HepG2 (cell line): ENCODE results near the gene AP3D1. TPM values are rescaled to one million over a fixed set of nuclear protein-coding genes. Genes with fewer than 3 reads are reported as not detected.

Experiments
- ATAC-seq: fragments of 200-7000 bp; cut with Tn5 transposase; 3 replicates; pipeline ENCODE4 v1.9.1; 2020; ENCODE audit warnings: mild to moderate bottlenecking, moderate library complexity
- BruUV-seq: library from RNA; stranded (reverse); fragments of 400-500 nt; replicated peaks from 2 replicates; lab custom pipeline; 2021; lab: Mats Ljungman, UMichigan
- CTCF ChIA-PET: fragments of 300-600 bp; formaldehyde crosslinking; extraction: SDS; loops from one replicate; lab custom pipeline; 2021; ENCODE audit warnings: low total read pairs, inconsistent platforms, low intra/inter-chr PET ratio; lab: Yijun Ruan, JAX
- POLR2A ChIA-PET: fragments of 350-600 bp; sonication (Branson Sonifier 250); formaldehyde crosslinking; loops from one replicate; lab custom pipeline; 2020; ENCODE audit warnings: antibody characterized with exemption, inconsistent platforms; lab: Yijun Ruan, JAX
- DNase-seq: peaks from one replicate; pipeline ENCODE4 v3.0.0-alpha.2; 2015; ENCODE audit warnings: low spot score
- FAIRE-seq: peaks from 3 replicates; lab custom pipeline; 2011; peaks lifted over from hg19 to GRCh38; lab: Jason Lieb, UNC
- H2AFZ ChIP-seq: one replicate; pipeline ENCODE4 v1.6.1; 2011; ENCODE audit warnings: low read length, inconsistent platforms
- H3K27ac ChIP-seq: fragments of 300-600 bp; 3 replicates; pipeline ENCODE4 v1.8.0; 2011; ENCODE audit warnings: mixed run types, mild to moderate bottlenecking, mixed read lengths, low read length, inconsistent platforms; ENCODE audit not compliant: insufficient read depth; ENCODE audit errors: extremely low read length
- H3K27me3 ChIP-seq, 2 experiments: fragments of 200-600 bp in 1 of 2; 2 replicates in 1 of 2; 3 replicates in 1 of 2; pipeline versions ENCODE4 v1.6.0 to v1.8.0; 2011; ENCODE audit warnings: low read length in 2 of 2, mild to moderate bottlenecking in 2 of 2, moderate library complexity in 2 of 2, inconsistent platforms in 1 of 2; ENCODE audit not compliant: insufficient read depth in 2 of 2, control insufficient read depth in 1 of 2
- H3K36me3 ChIP-seq, 2 experiments: fragments of 200-600 bp in 1 of 2; replicated peaks in 1 of 2; 2 replicates in 1 of 2; 3 replicates in 1 of 2; pipeline versions ENCODE4 v1.5.1 to v1.8.0; 2011; ENCODE audit warnings: low read length in 2 of 2, inconsistent platforms in 1 of 2; ENCODE audit not compliant: insufficient read depth in 2 of 2, control insufficient read depth in 1 of 2
- H3K4me1 ChIP-seq: 2 replicates; pipeline ENCODE4 v1.5.1; 2012; ENCODE audit warnings: low read length, inconsistent platforms; ENCODE audit not compliant: insufficient read depth
- H3K4me2 ChIP-seq: 2 replicates; pipeline ENCODE4 v1.6.0; 2011; ENCODE audit warnings: low read depth, low read length, inconsistent platforms
- H3K4me3 ChIP-seq, 3 experiments: fragments of 200-600 bp in 1 of 3; sonication (generic), shearing (Covaris generic) in 1 of 3; replicated peaks in 1 of 3; 2 replicates each; pipeline ENCODE4 v1.5.1; 2011 to 2016; ENCODE audit warnings: low read length in 3 of 3, inconsistent platforms in 2 of 3, low read depth in 2 of 3, mild to moderate bottlenecking in 2 of 3, control low read depth in 1 of 3, mixed read lengths in 1 of 3; ENCODE audit not compliant: insufficient read depth in 1 of 3
- H3K79me2 ChIP-seq: one replicate; pipeline ENCODE4 v1.6.1; 2011; ENCODE audit warnings: low read length, inconsistent platforms; ENCODE audit not compliant: insufficient read depth
- H3K9ac ChIP-seq: 2 replicates; pipeline ENCODE4 v1.6.0; 2011; ENCODE audit warnings: mild to moderate bottlenecking, low read depth, low read length, inconsistent platforms; ENCODE audit not compliant: insufficient read depth
- H3K9me3 ChIP-seq: 2 replicates; pipeline ENCODE4 v1.5.1; 2012; ENCODE audit warnings: mild to moderate bottlenecking, low read length
- H4K20me1 ChIP-seq: 2 replicates; pipeline ENCODE4 v1.6.0; 2011; ENCODE audit warnings: inconsistent platforms, mild to moderate bottlenecking, low read length, moderate library complexity; ENCODE audit not compliant: insufficient read depth
- DPF2 ChIP-seq: sonication (generic); formaldehyde crosslinking; IDR thresholded peaks from 2 replicates; pipeline ENCODE4 v1.4.0; 2020; ENCODE audit warnings: mild to moderate bottlenecking, low read depth, missing genetic modification reagents, borderline replicate concordance
- ELF3 ChIP-seq: IDR thresholded peaks from 2 replicates; pipeline ENCODE4 v1.6.1; 2016; ENCODE audit warnings: missing genetic modification reagents, missing compliant biosample characterization
- FOXP1 ChIP-seq, 2 experiments: fragments of 450-650 bp in 1 of 2; IDR thresholded peaks; 2 replicates each; pipeline ENCODE4 v1.6.1; 2017 to 2018; ENCODE audit warnings: antibody characterized with exemption in 1 of 2
- HMG20A ChIP-seq: IDR thresholded peaks from 2 replicates; pipeline ENCODE4 v1.6.1; 2016; ENCODE audit warnings: borderline replicate concordance
- IRF2 ChIP-seq: IDR thresholded peaks from 2 replicates; pipeline ENCODE4 v1.6.1; 2018; ENCODE audit warnings: missing genetic modification reagents, missing compliant biosample characterization
- KLF13 ChIP-seq: sonication (generic); formaldehyde crosslinking; IDR thresholded peaks from 2 replicates; pipeline ENCODE4 v1.4.0; 2020; ENCODE audit warnings: mild to moderate bottlenecking, missing genetic modification reagents
- MBNL3 ChIP-seq: fragments of 250-450 bp; sonication (Bioruptor Pico); conservative IDR thresholded peaks from 2 replicates; pipeline ENCODE4 v1.8.0; 2022; ENCODE audit warnings: mild to moderate bottlenecking, inconsistent platforms
- MXD4 ChIP-seq: IDR thresholded peaks from 2 replicates; pipeline ENCODE4 v1.6.1; 2016; ENCODE audit warnings: mild to moderate bottlenecking, missing biosample characterization, missing genetic modification reagents
- NFIC ChIP-seq: IDR thresholded peaks from 2 replicates; pipeline ENCODE4 v1.6.1; 2012; ENCODE audit warnings: mild to moderate bottlenecking, low read length, inconsistent platforms
- NFYB ChIP-seq: sonication (generic); formaldehyde crosslinking; IDR thresholded peaks from 2 replicates; pipeline ENCODE4 v1.4.0; 2020; ENCODE audit warnings: missing genetic modification reagents
- PHF21A ChIP-seq: sonication (generic); formaldehyde crosslinking; IDR thresholded peaks from 2 replicates; pipeline ENCODE4 v1.5.0; 2020; ENCODE audit warnings: mild to moderate bottlenecking, missing genetic modification reagents
- RFX1 ChIP-seq: fragments of 450-650 bp; IDR thresholded peaks from 2 replicates; pipeline ENCODE4 v1.6.1; 2017
- SATB2 ChIP-seq: sonication (generic); formaldehyde crosslinking; IDR thresholded peaks from 2 replicates; pipeline ENCODE4 v1.5.0; 2020; ENCODE audit warnings: missing genetic modification reagents
- TRIM22 ChIP-seq: fragments of 450-650 bp; IDR thresholded peaks from 2 replicates; pipeline ENCODE4 v1.6.1; 2017
- ZKSCAN8 ChIP-seq: IDR thresholded peaks from 2 replicates; pipeline ENCODE4 v1.6.1; 2016; ENCODE audit warnings: borderline replicate concordance, missing genetic modification reagents, missing compliant biosample characterization
- ZMAT3 ChIP-seq: sonication (generic); formaldehyde crosslinking; conservative IDR thresholded peaks from 2 replicates; pipeline ENCODE4 v1.7.0; 2021; ENCODE audit warnings: missing genetic modification reagents
- ZNF570 ChIP-seq: sonication (generic); formaldehyde crosslinking; IDR thresholded peaks from 2 replicates; pipeline ENCODE4 v1.4.0; 2020; ENCODE audit warnings: mild to moderate bottlenecking, missing genetic modification reagents, borderline replicate concordance
- ZNF615 ChIP-seq: sonication (generic); formaldehyde crosslinking; IDR thresholded peaks from 2 replicates; pipeline ENCODE4 v1.5.0; 2020; ENCODE audit warnings: mild to moderate bottlenecking, missing genetic modification reagents, borderline replicate concordance
- ZNF672 ChIP-seq: sonication (generic); formaldehyde crosslinking; IDR thresholded peaks from 2 replicates; pipeline ENCODE4 v1.8.1; 2022; ENCODE audit warnings: missing genetic modification reagents
- ZNF761 ChIP-seq: sonication (generic); formaldehyde crosslinking; conservative IDR thresholded peaks from 2 replicates; pipeline ENCODE4 v1.4.0; 2020; ENCODE audit warnings: mild to moderate bottlenecking, missing genetic modification reagents
- ZZZ3 ChIP-seq: sonication (generic); formaldehyde crosslinking; IDR thresholded peaks from 2 replicates; pipeline ENCODE4 v1.4.0; 2020; ENCODE audit warnings: missing genetic modification reagents, mild to moderate bottlenecking, borderline replicate concordance
- WGBS: methylation state at CpG from one replicate; pipeline ENCODE4 v1.1.6; 2017; ENCODE audit warnings: low lambda C conversion rate; 5-methylcytosine and 5-hydroxymethylcytosine counted together
- in situ Hi-C: cut with HindIII; loops from 2 replicates; pipeline ENCODE4 v1.10.0; 2017; ENCODE audit warnings: low pct_unique_long_range_greater_than_20kb; ENCODE audit not compliant: extremely low pct_ligation_motif_present
- intact Hi-C: fragments of 100-400 bp; cut with micrococcal nuclease; formaldehyde crosslinking; loops from one replicate; pipeline ENCODE4 v1.10.0; 2022; ENCODE audit not compliant: unreplicated experiment
- polyA plus RNA-seq, 8 experiments: library from polyadenylated mRNA; depleted of rRNA in 3 of 8; stranded (reverse) in 7 of 8; unstranded in 1 of 8; fragments of >200 nt; fragmentation: Illumina TruSeq in 4 of 8; extraction: Trizol in 4 of 8; gene quantifications; 2 replicates each; pipeline versions ENCODE4 v1.2.1 to v1.2.3, GENCODE V29; 2011 to 2016; ENCODE audit warnings: low read depth in 4 of 8, missing spikeins in 1 of 8, mixed read lengths in 1 of 8; ENCODE audit not compliant: insufficient read depth in 1 of 8
- total RNA-seq, 5 experiments: library from RNA; depleted of rRNA; stranded (reverse); fragments of >200 nt; fragmentation: Illumina TruSeq; extraction: Trizol; gene quantifications; 2 replicates each; pipeline ENCODE4 v1.2.3, GENCODE V29; 2016; ENCODE audit warnings: low read depth in 1 of 5
- TF ChIP-seq, protein P1 (sequence below): IDR thresholded peaks from 2 replicates; pipeline ENCODE4 v1.6.1; 2016; ENCODE audit warnings: mild to moderate bottlenecking, missing biosample characterization, missing genetic modification reagents
- TF ChIP-seq, protein P2 (sequence below): sonication (generic); formaldehyde crosslinking; IDR thresholded peaks from 2 replicates; pipeline ENCODE4 v1.8.0; 2022; ENCODE audit warnings: mild to moderate bottlenecking, missing genetic modification reagents, moderate library complexity

The AP3D1 gene
- total and polyA plus RNA-seq, 2 of the 13 experiments (the other 11 are each of a cell fraction or from before 2014, with no cell fraction given): 68.0 to 82.6 TPM

GRCh38 chr19:2050991-2051772 is 100.2 kb downstream of the AP3D1 start, which contains the start of gene MKNK2:
Gene MKNK2 (minus strand): TSS chr19:2051244. CDS start chr19:2050851, 393 bp downstream.
- peak within 1 kb of the TSS; percentile 86 for H3K9ac ChIP-seq
- H4K20me1 ChIP-seq: peaks cover 39% of the 10 kb centered on the region
- BruUV-seq: no TSS peak
- intact Hi-C loops: no loop called here
- peaks cover 2 to 9% of the 10 kb centered on the region in 2 experiments; a peak in 3 of 5 replicates for H3K36me3 ChIP-seq
- H3K4me3 ChIP-seq: peak within 1 kb of the TSS; percentile 92 to 94 (median 93)
- peak within 1 kb of the TSS; percentile 96 for H3K4me2 ChIP-seq
- peak; percentile 64 for DNase-seq
- no peaks in the 10 kb centered on the region for H3K9me3 ChIP-seq
- in situ Hi-C loops: no loop called here
- H3K4me1 ChIP-seq: peaks cover 79% of the 10 kb centered on the region
- peak; percentile 47 for ATAC-seq
- FAIRE-seq: peak; percentile 39
- POLR2A ChIA-PET: interaction anchor here (0.6 to 2.5 kb wide), 15 partner anchors 8 to 291 kb away, joined by 3 to 40 read pairs (median 4); partner anchors contain the start of gene BTBD2
- peaks cover 34% of the 10 kb centered on the region for H3K79me2 ChIP-seq
- 19% methylated on average over 5 of the region's 93 CpGs for WGBS
- CTCF ChIA-PET: no interaction called here
- H3K27me3 ChIP-seq: no peaks in the 10 kb centered on the region
- no peak within 1 kb of the TSS for H2AFZ ChIP-seq
- peak within 1 kb of the TSS; percentile 63 for H3K27ac ChIP-seq
- TF ChIP-seq ZKSCAN8: no peak
- no peak for TF ChIP-seq ZNF570 (CRISPR knock-in tag)
- no peak for TF ChIP-seq ZNF615 (CRISPR knock-in tag)
- TF ChIP-seq NFIC: no peak
- no peak for TF ChIP-seq MBNL3 (CRISPR knock-in tag)
- no peak for TF ChIP-seq ZNF672 (CRISPR knock-in tag)
- TF ChIP-seq SATB2 (CRISPR knock-in tag): no peak
- peak; percentile 49; the same call in 1 of the 2 replicates for TF ChIP-seq ZMAT3 (CRISPR knock-in tag)
- TF ChIP-seq KLF13: 0 out of 2 replicates have a peak, but pooled peaks have one; percentile 50
- no peak for TF ChIP-seq DPF2 (CRISPR knock-in tag)
- no peak for TF ChIP-seq ZZZ3
- TF ChIP-seq TRIM22: no peak
- no peak for TF ChIP-seq RFX1
- peak; percentile 55; the same call in 1 of the 2 replicates for TF ChIP-seq MXD4 (CRISPR knock-in tag)
- TF ChIP-seq IRF2 (CRISPR knock-in tag): peak; percentile 36; the same call in 1 of the 2 replicates
- no peak for TF ChIP-seq FOXP1 (IDR thresholded peaks at IDR 0.05)
- TF ChIP-seq FOXP1 (CRISPR knock-in tag; IDR thresholded peaks at IDR 0.05): no peak
- TF ChIP-seq ZNF761 (CRISPR knock-in tag): no peak; the same call in 1 of the 2 replicates
- no peak for TF ChIP-seq NFYB (CRISPR knock-in tag)
- 0 out of 2 replicates have a peak, but pooled peaks have one; percentile 9 for TF ChIP-seq HMG20A (CRISPR knock-in tag)
- no peak for TF ChIP-seq PHF21A
- TF ChIP-seq ELF3 (CRISPR knock-in tag): 0 out of 2 replicates have a peak, but pooled peaks have one; percentile 8
- TF ChIP-seq, protein P1, sequence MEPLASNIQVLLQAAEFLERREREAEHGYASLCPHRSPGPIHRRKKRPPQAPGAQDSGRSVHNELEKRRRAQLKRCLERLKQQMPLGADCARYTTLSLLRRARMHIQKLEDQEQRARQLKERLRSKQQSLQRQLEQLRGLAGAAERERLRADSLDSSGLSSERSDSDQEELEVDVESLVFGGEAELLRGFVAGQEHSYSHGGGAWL (CRISPR knock-in tag): peak; percentile 67
- TF ChIP-seq, protein P2, sequence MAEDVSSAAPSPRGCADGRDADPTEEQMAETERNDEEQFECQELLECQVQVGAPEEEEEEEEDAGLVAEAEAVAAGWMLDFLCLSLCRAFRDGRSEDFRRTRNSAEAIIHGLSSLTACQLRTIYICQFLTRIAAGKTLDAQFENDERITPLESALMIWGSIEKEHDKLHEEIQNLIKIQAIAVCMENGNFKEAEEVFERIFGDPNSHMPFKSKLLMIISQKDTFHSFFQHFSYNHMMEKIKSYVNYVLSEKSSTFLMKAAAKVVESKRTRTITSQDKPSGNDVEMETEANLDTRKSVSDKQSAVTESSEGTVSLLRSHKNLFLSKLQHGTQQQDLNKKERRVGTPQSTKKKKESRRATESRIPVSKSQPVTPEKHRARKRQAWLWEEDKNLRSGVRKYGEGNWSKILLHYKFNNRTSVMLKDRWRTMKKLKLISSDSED (CRISPR knock-in tag): no peak
